Activated CD4-positive, alpha-beta T cell treated with anti-CD3 and anti-CD28 coated beads, Interleukin-2, amount 50 U/mL, for 1 hour (primary cell): ENCODE data around the gene GDF10.

ENCODE experiments used
- DNase-seq: peaks from one replicate; pipeline ENCODE4 v3.0.0-alpha.2; 2020

The GDF10 gene

DNA sequence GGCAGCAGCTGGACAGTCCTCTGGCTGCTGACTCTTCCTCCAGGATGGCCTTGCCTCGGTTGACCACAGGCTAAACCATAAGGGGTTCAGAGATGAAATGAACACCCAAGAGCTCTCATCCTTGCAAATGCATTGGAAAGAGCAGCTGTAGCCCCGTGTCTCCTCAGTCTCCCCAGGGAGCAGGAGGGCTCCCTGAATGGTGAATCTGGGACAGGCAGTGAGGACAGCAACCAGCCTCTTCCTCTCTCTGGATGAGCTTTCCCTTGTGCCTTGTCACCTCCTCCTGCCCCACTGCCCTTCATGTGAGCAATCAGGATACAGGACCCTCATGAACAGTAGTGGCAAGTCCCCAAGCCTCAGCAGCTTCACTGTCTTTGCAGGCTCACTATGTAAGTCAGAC, 23.9 kb upstream of the GDF10 start:
- no peak for DNase-seq

DNA sequence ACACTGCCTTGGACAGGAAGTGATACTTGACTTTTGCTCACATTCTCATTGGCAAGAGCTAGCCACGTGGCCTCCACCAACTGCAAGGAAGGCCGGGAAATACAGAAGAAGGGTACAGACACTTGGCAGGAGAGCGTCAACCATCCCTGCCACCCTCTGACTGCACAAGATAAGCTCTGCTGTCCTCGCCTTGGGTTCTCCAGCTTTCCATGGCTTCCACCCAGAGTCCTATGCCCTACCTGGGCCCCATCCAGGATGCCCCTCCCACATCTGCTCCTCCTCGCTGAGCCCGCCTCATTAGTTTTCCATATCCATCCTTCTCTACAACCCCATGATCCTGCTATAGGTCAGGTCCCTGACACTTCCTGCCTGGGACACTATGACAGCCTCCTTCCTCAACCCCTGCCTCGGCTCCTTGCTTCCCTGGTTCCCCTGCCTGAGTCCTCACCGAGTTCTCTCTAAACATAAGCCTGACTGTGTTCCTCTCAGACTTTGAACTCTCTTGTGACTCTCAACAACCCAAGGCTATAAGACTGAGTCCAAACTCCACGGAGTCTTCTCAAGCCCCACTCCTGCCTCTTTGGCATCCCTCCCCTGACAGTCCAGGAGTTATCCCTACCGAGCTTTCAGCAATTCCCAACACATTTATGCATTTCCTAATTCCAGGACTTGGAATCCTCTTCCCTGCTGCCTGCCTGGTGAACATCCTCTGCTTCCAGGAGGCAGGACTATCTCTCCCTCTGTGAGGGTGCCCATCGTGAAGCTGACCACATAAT, 23.2 kb upstream of the GDF10 start:
- DNase-seq = no peak

DNA sequence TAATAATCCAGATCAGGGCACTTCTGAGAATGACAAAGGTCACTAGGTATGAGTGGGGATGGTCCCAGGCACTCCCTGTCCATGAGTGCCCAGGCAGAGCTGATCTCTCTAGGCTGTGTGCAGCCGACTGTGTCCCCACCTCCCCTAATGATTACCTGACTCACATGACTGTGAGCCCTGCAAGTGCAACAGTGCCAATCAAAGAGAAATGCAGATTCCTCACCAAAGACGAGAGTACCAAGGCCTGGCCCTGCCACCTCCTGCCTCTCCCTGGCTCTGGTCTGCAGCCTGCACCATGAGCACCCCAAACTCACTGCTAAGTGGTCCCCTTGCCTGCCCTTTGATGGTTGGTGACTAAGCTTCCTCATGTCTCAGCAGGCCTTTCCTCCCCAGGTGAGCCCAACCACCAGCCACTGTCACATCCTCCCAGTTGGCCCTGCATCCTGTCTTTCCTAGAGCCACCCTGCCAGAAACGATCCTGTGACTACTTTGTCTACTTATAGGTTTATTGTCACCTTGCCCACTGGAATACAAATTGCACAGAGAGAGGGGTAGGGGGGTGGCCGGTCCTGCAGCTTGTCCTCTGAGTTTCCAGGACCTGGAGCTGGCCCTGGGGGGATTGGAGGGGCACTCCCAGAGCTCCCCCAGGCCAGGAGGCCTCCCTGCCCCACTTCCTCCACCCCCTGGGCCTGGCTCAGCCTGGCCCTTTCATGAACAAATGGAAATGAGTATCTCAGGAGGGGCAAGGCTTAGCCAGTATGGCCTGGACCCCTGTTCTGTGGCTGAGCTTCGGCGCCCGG, 22.4 kb upstream of the GDF10 start:
- DNase-seq = peak; percentile 27

DNA sequence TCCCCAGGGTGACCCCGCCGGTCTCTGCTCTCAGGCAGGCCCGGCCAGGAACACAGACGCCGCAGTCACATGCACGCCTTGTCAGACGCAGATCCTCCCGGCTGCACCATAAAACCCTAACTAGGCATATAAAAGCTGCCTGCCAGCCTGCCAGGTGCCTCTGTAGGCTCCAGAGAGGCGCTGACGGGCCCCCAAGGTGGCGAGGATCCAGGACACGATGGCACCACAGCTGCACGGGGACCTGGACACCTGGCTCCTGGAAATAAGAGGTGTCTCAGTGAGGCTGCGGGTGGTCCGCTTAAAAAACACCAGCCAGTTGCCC, 21.9 kb upstream of the GDF10 start:
- no peak for DNase-seq

DNA sequence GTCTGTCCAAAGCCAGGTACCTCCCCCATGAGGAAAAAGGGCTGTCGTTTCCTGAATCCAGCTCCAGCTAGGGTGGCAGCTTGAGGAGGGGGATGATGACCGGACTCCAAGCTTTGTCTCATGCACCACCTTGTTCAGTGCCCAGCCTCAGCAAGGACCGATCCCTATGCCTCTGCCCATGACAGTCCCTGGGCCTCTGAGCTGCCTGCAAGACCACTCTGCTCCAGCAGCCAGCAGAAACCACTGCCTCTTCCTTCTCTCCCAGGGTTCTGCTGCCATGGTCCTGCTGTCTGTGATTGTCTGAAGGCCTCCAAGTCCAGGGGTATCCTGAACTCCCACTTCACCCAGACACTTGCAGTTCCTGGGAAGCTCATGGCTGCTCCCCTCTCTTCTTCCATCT, 21.3 kb upstream of the GDF10 start:
- DNase-seq = no peak

DNA sequence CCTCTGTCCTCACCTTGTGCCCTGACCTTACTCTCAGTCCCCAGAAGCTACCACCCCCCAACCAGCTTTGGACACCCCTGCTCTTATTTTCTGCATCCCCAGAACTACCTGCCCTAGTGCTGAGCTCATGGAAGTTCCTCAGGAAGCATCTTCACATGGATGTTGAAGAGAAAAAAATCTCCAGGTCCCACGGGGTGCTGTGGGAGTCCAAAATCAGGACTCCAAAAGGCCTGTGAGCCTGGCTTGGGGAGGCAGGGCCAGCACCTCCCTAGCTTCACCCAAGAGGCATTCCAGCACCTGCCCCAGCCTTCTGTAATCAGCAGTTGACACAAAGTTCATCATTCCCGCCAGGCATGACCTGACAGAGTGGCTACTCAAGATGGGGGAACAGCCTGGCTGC, 20.7 kb upstream of the GDF10 start:
- no peak for DNase-seq

DNA sequence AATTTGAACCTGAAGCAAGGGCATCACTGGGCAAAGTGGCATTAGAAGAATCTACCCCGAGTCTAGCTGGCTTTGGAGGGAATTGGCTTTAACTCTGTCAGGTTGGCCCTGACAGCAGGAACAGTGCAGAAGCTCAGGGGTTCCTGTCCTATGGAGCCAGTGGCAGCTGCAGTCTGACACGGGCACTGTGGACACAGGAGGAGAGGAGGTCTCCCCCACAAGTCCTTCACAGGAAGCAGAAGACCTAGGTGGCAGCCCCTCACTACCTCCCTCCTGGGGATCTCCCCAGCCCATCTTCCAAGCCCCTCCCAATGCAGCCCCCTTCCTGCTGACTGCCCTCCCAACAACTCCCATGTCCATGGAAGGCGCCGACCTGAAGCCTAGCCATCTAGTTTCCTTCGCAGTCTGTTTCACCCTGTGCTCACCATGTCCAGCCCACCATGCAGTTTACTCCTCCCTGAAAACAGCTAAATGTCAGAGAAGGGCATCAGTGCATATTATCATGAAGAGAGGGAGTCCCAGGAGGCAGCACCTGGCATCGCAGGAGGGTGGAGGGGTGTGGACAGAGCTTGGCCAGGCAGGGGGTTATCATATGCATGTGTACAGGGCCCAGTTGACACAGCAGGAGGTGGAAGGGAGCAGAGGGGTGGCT, 17.9 kb upstream of the GDF10 start:
- no peak for DNase-seq

DNA sequence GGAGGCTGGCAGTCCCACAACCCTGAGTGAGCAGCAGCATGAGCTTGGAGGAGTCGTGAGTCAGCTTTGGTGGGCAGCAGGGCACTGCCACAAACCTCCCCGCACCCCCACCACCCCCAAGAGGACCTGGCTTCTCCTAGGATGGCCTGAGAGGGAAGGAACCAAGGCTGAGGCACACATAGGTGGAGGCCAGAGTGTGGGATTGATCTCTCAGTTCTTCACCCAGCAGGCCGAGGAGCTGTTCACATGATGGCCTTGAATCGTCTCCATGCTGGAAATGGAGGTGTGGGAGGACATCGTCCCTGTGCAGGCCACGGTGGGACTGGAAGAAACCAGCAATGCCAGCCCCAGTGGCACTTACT, 17.4 kb upstream of the GDF10 start:
- DNase-seq = no peak

DNA sequence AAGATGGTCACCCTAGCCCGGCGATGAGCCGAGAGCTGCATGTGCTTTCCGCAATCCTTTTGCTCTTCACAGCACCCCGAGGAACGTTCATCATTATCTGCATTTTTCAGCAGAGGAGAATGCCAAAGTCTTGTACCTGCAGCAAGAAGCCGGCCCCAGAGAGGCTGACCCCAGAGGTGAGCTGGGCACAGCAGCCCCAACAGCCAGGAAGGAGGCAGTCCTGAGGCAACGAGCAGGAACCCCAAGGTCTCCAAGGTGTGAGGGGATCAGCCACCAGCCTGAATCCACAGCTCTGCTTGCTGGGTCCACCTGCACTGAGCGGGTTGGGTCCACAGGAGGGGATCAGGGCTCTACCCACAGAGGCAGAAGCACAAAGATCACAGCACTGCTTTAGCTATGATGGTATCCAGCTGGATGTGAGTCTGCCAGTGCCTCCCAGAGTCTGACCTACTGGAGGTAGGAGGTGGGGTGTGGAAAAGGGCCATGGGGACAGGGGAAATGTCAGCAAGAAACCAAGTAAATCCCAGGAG, 16.8 kb upstream of the GDF10 start:
- DNase-seq = no peak

DNA sequence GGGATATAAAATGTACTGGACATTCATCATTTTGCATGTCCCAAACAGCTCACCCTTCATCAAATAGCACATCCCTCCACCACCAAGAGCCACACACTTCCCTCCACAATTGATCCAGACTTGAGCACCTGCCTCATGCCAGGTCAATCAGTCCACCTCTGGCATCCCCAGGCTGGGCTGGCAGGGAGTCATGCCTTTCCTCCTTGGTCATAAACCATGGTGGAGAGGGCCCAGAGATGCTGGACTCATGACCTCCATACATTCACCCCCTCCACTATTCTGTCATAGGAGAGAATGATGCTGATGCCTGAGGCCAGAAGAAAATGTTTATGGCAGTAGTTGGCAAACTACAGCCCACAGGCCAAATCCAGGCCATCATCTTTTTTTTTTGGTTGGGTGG, 16.1 kb upstream of the GDF10 start:
- DNase-seq = no peak

DNA sequence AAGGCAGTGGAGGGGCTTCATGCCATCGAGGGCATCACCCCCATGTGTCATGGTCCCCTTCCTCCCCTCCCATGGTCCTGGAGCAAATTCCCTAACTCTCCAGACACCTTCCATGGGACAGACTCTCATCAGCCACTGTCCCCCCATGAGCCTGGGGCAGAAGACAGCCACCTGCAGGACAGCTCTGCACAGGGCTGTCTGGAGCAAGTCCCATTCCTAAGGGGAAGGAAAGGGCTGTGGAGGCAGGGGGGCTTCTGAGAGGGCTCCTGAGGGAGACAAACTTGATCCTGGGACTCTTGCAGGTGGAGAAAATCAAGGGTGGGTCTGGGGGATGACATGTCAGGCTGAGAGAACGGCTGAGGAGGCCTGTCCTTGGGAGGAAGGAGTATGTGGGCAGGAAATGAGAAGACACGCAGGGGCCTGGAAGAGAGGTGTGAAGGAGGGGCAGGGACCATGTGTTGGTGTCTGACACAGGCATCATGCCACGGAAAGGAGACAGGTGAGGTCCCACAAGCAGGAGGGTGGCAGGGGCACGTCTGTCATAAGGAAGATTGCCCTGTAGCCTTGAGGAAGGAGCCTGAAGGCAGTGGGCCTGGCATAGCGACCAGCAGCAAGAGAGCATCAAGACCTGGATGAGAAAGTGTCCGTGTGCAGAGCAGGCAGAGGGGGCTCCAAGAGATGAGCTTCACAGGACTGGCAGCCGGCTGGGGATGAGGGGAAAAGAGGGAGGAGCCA, 14.4 kb upstream of the GDF10 start:
- DNase-seq = no peak

DNA sequence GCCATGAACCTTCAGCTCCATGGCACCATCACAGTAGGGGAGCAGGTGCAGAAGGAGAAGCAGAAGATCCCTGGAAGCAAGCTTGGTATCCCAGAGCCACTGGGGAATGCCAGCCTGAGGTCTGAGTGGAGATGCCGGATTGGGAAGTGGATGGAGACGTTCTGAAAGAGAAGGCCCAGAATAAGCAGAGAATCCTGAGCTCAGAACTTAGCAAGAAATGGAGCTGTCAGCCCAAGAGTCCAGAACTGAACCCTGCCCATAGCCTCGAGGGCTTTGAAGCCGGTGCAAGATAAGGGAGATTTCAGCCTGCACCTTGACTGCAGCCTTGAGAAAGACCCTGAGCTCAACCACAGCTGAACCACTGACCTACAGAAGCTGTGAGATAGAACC, 13.9 kb upstream of the GDF10 start:
- DNase-seq = no peak

DNA sequence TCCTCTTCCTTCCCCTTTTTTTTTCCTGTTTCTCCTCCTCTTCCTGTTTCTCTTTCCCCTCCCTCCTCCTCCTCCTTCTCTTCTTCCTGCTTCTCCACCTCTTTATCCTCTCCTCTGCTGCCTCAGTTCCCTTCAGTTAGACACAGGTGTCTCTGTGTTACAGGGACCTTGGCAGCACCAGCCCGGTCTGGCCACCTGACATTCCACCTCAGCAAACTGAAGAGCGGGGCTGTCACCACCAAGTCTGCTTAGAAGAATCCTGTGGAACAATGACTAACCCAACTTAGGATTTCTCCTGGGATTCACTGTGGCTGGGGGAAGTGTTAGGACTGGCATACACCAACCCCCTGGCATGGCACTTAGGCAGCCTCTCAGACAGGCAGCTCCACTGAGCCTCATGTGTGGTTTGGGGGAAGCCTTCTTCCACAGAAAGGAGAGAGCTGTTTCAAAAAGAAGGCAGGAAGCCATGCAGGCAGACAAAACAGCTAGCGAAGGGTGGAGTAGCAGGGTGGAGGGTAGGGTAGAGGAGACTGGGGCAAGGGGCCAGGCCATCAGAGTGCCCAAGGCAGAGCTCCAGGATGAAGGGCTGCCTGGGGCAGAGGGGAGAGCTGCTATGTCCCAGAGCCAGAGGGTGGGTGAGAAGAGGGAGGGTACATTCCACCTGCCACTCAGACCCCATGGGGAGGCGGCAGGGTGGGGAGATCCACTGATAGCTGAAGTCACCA, 13.2 kb upstream of the GDF10 start:
- no peak for DNase-seq

DNA sequence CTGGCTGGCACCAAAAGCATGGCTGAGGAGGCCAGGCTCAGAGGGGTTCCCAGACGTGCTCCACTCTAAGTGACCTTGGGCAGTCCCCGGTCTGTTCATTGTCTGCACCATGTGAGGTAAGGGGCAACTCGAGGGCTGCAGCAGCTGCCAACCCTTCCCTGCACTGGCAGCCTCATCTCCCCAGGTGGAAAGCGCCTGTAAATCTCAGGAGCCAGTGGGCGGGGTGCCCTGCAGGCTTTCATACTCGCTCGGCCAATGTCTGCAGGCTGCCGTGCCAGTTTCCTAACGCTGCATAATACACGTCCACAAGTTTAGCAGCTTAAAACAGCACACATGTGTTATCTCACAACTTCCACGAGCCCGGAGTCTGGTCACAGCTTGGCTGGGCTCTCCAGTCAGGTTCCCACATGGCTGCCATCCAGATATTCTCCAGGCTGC, 12.6 kb upstream of the GDF10 start:
- no peak for DNase-seq

DNA sequence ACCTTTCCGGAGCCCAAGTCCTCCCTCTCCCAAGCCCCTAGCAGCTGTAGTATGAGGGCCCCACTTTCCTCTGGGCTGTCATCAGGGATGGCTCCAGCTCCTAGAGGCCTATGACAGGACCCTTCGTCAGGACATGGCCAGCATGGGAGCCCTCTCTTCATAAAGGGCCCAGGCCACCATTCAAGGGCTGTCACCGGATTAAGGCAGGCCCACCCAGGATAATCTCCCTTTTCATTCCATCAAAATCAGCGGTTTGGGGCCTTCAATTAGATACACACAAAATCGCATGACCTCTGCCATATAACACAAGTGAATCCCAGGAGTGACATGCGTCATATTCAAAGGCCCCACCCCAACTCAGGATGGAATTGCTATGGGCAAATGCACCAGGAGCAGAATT, 12.2 kb upstream of the GDF10 start:
- DNase-seq = no peak

DNA sequence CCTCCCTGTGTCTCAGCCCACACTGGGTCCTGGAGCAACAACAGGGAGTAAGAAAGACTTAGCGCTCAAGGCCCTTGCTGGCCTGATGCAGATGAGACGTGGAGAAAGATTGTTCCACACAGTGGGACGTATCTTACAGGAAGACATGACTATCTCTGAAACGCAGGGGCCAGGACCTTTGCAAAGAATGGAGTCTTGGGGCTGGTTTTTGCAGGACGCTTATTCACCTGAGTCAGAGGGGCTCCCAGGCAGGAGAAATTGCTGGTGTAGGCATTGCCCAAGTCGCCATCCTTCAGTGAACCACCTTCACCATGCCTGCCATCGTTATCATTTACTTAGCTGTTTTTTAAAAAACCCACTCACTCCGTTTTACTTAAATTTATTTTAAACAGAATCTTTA, 11.8 kb upstream of the GDF10 start:
- DNase-seq = no peak

DNA sequence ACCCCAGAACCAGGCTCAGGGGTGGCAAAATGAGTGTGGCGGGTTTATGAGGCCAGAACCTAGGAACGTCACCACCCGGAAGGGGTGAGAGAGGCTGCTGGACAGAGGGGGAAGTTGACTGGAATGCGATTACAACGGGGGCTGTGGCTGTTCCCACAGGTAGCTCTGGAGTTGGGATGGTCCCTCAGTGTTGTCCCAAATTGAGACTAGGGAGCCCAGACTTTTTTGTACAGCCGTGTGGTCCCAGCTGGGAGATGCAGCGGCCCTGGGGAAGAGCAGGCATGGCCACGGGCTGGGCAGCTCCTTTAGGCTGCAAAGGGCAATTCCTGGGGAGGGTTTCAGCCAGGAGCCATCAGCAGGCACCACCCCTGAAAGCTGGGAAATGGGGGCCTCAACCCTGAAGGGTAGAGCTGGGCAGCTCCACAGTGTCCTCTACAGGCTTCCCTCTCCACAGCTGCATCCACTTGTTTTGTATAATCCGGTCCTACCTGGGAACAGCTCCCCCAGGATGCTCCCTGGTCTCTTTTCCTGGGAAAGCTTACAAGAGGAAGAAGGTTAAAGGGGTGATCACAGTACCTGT, 11.0 kb upstream of the GDF10 start:
- no peak for DNase-seq

DNA sequence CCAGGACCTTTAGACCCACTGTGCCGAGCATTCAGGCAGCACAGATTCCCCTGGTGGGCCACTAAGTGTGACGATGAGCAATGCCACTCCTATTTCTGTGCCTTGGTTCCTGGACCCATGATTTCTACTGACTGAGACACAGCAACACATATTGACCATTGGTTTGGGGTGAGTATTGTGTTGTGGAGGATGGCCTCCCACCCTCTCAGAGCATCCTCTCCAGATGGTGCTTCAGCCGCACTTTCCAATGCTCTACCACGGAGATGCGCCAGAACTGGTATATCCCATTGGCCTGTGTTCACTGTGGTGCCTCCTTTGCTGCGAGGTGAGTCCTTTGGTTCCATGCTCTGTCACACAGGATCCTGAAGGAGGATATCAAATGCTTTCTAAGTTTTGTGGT, 10.1 kb upstream of the GDF10 start:
- no peak for DNase-seq

DNA sequence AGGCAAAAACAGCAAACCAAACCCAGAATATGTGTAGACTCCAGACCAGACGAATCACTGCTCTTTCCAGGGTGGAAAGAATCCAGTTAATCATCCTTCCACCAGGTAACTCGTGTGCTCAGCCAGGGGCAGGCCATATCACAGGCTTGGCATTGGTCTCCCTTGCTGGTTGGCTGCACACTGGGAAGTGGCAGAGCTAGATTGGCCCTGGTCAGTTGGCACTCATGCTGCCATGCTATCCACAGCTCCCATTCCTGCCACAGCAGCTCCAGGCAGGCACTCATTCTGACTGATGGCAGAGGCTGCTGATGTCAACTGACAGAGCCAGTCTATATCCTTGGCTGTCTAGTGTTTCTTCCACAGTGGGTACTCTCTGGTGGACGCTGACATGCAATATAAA, 9.7 kb upstream of the GDF10 start:
- no peak for DNase-seq

DNA sequence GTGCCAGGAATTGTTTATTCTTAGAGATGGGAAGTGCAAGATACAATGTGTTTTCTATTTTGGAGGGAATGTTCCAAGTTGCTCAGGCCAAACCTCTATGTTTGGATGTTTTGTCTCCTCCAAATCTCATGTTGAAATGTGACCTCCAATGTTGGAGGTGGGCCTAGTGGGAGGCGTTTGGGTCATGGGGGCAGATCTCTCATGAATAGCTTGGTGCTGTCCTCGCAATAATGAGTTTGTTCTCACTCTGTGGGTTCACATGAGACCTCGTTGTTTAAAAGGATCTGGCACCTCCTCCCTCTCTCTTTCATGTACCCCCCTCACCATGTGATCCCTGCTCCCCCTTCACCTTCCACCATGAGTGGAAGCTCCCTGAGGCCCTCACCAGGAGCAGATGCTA, 8.3 kb upstream of the GDF10 start:
- DNase-seq = no peak

DNA sequence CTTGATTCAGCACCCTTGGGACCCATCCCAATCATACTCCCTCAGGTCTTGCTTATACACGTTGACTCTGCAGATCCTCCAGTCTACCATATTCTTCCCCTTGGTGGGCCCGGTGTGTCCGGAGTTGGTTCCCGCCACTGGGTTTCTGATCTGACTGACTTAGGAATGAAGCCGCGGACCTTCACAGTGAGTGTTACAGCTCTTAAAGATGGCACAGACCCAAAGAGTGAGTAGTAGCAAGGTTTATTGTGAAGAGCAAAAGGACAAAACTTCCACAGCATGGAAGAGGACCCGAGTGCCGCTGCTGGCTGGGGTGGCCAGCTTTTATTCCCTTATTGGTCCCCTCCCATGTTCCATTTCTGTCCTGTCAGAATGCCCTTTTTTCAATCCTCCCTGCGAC, 5.9 kb upstream of the GDF10 start:
- no peak for DNase-seq

DNA sequence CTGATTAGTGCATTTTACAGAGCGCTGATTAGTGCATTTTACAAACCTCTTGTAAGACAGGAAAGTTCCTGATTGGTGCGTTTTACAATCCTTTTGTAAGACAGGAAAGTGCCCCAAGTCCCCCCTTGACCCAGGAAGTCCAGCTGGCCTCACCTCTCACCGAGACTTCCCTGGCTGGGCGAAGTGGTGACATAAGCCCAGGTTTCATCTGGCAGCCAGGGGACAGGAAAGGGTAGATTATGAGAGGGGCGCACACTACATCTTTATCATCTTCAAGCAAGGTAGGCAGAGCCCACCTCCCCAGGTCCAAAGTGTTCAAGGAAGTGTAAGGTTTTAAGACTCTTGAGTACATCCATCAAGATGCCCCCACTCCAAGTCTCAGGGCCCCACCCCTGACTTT, 5.5 kb upstream of the GDF10 start:
- no peak for DNase-seq
